ENCODE data around the gene FCHSD2.

Gene FCHSD2

GRCh38 chr11:73172992-73173656 is 31.0 kb upstream of the FCHSD2 start:
- no peak for DNase-seq (ENCODE audit: low read depth in 2 of 2, low spot score in 1 of 2)

- no peak for DNase-seq (ENCODE audit: low read depth in 2 of 2, low spot score in 1 of 2)
These were observed 29.5 kb upstream of the FCHSD2 start for GRCh38 chr11:73171436-73172161.

DNA sequence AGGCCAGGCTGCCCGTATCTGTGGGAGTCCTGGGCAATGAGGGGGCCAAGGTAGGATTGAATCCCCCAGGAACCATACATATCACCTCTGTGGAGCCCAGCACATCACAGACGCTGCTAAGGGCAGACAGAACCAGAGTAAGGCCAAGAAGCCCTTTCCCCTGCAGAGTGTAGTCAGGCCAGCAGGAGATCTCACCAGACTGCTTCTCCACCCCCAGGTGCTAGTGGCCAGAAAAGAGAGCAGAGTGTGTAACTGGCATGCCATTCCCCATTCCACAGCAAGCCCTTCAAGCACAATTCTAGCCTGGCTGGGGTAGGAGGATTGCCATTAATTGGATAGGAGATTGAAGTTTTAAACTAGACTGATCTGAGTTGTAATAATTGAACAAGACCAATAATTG is 28.0 kb upstream of the FCHSD2 start:
- DNase-seq (ENCODE audit: low read depth in 2 of 2, low spot score in 1 of 2) = no peak

GRCh38 chr11:73168925-73169579 is 26.9 kb upstream of the FCHSD2 start:
- no peak for DNase-seq (ENCODE audit: low read depth in 2 of 2, low spot score in 1 of 2)

GRCh38 chr11:73167363-73167954 is 25.3 kb upstream of the FCHSD2 start:
- DNase-seq (ENCODE audit: low read depth in 2 of 2, low spot score in 1 of 2) = no peak

- DNase-seq (ENCODE audit: low read depth in 2 of 2, low spot score in 1 of 2) = no peak
These were observed 22.9 kb upstream of the FCHSD2 start for GRCh38 chr11:73164803-73165540.

GRCh38 chr11:73163638-73164174 is 21.6 kb upstream of the FCHSD2 start:
- DNase-seq (ENCODE audit: low read depth in 2 of 2, low spot score in 1 of 2) = no peak

DNA sequence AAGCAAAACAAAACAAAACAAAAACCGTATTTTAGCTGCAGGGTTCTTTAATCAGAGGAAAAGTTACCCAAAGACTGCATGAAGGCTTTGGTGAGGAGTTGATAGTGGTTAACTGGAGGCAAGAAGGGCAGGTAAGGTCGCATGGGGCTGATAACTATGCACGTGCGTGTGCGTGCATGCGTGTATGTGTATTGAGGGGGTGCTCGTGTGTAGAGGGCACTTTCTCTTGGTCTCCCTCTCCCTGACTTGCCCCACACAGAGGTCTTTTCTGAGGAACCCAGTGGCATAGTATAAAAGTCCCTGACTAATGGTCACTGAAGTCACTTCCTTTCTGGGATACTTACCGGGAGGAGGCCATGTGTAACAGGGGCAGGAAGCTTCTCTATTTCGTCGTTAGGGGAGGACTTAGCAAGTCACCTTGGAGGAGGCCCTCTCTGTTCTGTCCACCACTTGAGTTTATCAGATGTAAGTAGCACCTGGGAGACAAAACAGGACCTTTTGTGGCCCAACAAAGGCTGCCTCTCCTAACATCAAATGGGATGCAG is 20.1 kb upstream of the FCHSD2 start:
- no peak for DNase-seq (ENCODE audit: low read depth in 2 of 2, low spot score in 1 of 2)

DNA sequence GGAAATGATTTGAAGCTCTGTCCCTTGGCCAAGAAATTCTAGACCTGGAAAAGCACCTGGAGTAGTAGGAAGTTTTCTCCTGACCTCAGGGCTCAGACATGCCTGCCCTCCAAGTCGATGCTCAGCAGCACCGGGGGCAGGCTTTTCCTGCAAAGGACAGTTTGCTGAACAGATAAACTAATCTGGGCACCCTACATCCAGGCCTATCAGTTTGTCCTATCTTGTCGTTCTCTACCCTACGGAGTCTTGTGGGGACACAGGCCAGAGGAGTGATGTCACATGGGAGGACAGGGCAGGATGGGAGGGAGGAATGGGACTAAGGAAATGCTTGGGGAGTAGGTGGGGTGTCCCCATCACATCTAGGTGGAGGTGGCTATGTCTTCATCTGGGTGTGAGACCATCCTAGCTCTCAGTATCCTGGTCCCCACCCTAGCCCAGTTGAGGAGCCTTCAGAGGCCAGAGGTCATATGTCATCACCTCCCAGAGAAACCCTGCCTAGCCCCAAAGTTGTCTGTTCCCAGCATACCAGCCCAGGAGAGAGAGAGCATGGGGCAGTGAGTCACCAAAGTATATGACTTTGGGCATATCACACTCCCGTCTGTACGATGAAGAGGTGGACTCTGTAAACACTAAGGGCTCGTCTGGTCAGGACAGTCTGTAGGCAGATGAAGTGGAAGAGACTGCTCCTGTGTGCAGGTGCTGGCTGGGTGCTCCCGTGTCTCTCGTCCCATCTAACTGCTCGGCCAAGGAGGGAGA is 18.1 kb upstream of the FCHSD2 start:
- no peak for DNase-seq (ENCODE audit: low read depth in 2 of 2, low spot score in 1 of 2)

DNA sequence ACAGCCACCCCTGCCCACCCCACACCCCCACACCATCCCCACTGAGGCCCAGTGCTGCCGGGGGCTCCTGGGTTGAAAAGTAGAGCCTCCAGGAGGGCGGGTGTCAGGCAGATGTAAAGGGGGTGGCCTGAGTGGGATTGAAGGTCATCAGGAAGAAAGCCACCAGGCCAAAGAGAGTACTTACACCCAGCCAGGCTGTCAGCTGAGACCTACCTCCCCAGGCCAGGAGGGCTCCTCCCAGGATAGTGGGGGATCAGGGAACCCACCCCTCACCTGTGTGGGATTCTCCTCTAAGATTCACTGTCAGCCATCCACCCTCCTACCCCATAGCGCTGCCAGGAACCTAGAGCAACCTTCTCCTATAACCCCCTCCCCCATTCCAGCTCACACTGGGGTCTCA is 17.2 kb upstream of the FCHSD2 start:
- DNase-seq (ENCODE audit: low read depth in 2 of 2, low spot score in 1 of 2) = no peak

GRCh38 chr11:73158356-73159051 is 16.4 kb upstream of the FCHSD2 start:
- DNase-seq (ENCODE audit: low read depth in 2 of 2, low spot score in 1 of 2) = no peak

DNA sequence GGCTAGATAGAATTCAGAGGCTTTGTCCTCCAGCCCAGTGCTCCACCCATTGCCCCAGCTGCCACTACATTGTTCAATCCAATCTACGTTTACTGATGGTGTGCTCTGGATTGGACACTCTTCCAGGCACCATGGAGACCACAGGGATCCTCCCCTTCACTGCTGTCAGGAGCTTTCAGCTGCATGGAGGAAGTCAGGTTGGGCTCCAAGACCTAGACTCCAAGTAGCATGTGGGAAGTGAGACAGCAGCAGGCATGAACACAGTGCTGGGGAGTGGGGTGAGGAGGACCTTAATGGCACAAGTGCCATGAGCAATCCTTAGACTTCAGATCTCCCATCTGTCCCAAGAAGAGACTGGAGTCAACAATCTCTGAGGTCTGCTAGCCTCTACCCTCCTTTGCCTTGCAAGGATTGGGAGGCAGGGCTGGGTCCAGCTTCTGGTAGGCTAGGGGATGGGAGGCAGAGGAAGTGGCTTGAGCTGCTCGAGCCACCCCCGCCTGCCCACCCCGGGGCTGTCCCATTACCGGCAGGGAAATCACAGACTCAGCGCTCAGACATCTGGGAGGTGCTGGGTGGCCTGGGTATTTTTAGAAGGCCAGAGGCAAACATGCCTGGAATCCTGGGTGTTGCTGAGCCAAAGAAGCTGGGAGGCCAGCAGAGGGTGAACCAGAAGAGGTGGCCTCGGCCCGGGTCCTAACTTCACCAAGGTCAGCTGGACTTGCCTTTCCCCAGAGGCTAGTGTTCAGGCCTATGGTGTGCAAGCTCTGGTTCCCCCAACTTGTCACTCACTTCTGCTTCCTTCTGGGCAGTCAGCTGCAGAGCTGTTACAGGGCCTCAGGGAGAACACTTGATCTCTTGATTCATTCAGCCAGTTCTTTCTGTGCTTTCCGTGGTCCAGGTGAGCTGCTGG is 15.2 kb upstream of the FCHSD2 start:
- no peak for DNase-seq (ENCODE audit: low read depth in 2 of 2, low spot score in 1 of 2)

- no peak for DNase-seq (ENCODE audit: low read depth in 2 of 2, low spot score in 1 of 2)
These were observed 14.6 kb upstream of the FCHSD2 start for GRCh38 chr11:73156686-73157085.

GRCh38 chr11:73156114-73156513 is 14.0 kb upstream of the FCHSD2 start:
- DNase-seq (ENCODE audit: low read depth in 2 of 2, low spot score in 1 of 2) = no peak

DNA sequence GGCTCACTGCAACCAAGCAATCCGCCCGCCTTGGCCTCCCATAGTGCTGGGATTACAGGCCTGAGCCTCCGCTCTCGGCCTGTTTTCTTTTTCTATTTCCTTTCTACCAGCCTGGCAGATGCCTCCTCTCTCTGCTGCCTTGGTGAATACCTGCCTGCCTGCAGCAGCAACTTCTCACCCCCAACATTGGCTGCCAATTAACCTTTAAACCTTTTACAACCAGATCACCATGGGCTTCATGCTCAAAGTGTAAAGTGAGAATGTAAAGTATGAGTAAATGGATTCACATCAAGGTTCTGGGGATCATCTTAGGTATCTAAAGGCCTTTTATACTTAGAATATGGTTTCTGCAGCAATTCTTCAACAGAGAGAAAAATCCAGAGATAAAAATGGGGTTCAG is 13.0 kb upstream of the FCHSD2 start:
- DNase-seq (ENCODE audit: low read depth in 2 of 2, low spot score in 1 of 2) = no peak

GRCh38 chr11:73154178-73154577 is 12.1 kb upstream of the FCHSD2 start:
- DNase-seq (ENCODE audit: low read depth in 2 of 2, low spot score in 1 of 2) = no peak

GRCh38 chr11:73152861-73153483 is 10.9 kb upstream of the FCHSD2 start:
- DNase-seq (ENCODE audit: low read depth in 2 of 2, low spot score in 1 of 2) = no peak

Data from stimulated activated CD8-positive, alpha-beta memory T cell treated with anti-CD3 and anti-CD28 coated beads, Interleukin-4, amount 100 ng/mL, for 1 hour (primary cell).